ENCODE measurements around the gene IQGAP3. TPM values are rescaled to one million over a fixed set of nuclear protein-coding genes. Genes with fewer than 3 reads are reported as not detected.

The IQGAP3 gene
- total RNA-seq, 2 donors from 2014 or later: 13.6 to 57.9 TPM

DNA sequence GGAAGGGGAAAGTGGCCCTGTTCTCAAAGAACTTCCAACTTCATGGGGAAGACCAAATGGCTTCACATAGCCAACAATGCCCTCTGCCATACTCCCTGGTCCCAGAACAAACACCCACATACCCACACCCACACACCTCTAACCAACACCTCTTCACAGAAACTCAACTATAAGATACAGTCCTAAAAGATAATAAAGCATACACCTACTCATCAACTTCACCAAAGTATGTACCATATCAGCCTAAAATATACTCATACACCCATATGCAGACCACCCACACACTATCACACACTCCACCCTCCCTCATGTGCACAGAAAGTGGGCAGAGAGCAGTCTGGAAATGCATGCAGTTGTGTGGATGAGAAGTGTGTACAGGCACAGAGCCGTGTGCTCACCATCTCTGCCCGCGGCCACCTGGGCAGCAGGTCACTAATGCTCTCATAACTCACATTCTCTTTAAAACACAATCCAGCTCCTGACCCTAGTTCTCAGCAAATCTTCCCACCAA lies 27.7 kb downstream of the IQGAP3 start:
- intact Hi-C loops (cut with DNase I): no loop called here
- DNase-seq: no peak
- TF ChIP-seq, protein P1, sequence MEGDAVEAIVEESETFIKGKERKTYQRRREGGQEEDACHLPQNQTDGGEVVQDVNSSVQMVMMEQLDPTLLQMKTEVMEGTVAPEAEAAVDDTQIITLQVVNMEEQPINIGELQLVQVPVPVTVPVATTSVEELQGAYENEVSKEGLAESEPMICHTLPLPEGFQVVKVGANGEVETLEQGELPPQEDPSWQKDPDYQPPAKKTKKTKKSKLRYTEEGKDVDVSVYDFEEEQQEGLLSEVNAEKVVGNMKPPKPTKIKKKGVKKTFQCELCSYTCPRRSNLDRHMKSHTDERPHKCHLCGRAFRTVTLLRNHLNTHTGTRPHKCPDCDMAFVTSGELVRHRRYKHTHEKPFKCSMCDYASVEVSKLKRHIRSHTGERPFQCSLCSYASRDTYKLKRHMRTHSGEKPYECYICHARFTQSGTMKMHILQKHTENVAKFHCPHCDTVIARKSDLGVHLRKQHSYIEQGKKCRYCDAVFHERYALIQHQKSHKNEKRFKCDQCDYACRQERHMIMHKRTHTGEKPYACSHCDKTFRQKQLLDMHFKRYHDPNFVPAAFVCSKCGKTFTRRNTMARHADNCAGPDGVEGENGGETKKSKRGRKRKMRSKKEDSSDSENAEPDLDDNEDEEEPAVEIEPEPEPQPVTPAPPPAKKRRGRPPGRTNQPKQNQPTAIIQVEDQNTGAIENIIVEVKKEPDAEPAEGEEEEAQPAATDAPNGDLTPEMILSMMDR (IDR thresholded peaks at IDR 0.05): no peak

DNA sequence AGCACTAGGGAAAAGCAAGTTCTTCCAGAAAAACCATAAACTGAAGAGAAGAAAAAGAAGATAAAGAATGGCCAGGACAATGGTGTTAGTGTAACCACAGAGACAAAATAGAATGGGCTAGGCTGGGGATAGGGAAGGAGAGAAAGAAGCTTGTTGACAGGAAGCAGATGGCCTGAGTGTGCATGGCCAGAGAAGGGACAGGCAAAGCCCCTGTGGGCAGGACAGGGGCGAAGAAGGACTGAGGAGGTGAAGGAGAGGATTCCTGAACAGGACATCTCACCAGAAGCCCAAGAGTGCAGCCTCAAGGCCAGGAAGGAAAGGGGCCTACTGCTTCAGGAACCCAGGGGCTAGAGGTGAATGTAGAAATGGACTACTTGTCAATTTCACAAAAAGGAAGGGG lies 29.3 kb downstream of the IQGAP3 start:
- Histone ChIP-seq H3K9ac (ENCODE audit: low read depth in 2 of 2, low read length in 2 of 2) (no peak overlapping the region), H3K4me1 (no peaks in the 10 kb centered on the region), H3K27me3 (no peaks in the 10 kb centered on the region), H3K4me3 (no peak overlapping the region), H3K27ac (no peak overlapping the region), H3K36me3 (no peaks in the 10 kb centered on the region), H3K9me3 (no peaks in the 10 kb centered on the region)
- no peak for DNase-seq
- TF ChIP-seq, protein P1 (IDR thresholded peaks at IDR 0.05): no peak
- intact Hi-C loops (cut with DNase I): no loop called here

More for the DNA sequence above, 27.7 kb downstream of the IQGAP3 start:
- H3K4me3 ChIP-seq: no peak overlapping the region
- H3K9ac ChIP-seq (ENCODE audit: low read depth in 2 of 2, low read length in 2 of 2): no peak overlapping the region
- no peaks in the 10 kb centered on the region for H3K9me3 ChIP-seq
- H3K27ac ChIP-seq: no peak overlapping the region
- H3K36me3 ChIP-seq: no peaks in the 10 kb centered on the region
- H3K4me1 ChIP-seq: no peaks in the 10 kb centered on the region
- no peaks in the 10 kb centered on the region for H3K27me3 ChIP-seq

DNA sequence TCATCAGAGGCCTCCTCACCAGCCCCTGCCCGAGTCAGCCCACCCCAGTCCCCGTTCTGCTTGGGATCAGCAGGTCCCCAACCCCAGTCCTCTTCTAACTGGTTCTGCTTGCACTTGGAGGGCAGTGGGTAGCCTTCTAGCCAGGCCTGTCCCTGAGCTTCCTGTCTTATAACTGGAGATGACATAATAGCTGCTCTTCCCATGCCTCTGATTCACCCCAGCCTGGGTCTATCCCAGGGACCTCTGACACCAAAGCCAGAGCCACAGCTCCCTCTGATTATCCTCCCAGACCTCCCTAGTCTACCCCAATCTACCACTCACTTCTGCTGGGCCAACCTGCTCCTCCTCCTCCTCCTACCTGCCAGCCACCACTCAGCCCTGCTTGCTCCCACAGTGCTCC lies 31.4 kb downstream of the IQGAP3 start:
- H3K4me1 ChIP-seq: no peaks in the 10 kb centered on the region
- no peaks in the 10 kb centered on the region for H3K27me3 ChIP-seq
- H3K9ac ChIP-seq (ENCODE audit: low read depth in 2 of 2, low read length in 2 of 2): no peak overlapping the region
- DNase-seq: no peak
- no peaks in the 10 kb centered on the region for H3K9me3 ChIP-seq
- H3K36me3 ChIP-seq: no peaks in the 10 kb centered on the region
- intact Hi-C loops (cut with DNase I): no loop called here
- TF ChIP-seq, protein P1 (IDR thresholded peaks at IDR 0.05): no peak
- no peak overlapping the region for H3K27ac ChIP-seq
- H3K4me3 ChIP-seq: no peak overlapping the region

DNA sequence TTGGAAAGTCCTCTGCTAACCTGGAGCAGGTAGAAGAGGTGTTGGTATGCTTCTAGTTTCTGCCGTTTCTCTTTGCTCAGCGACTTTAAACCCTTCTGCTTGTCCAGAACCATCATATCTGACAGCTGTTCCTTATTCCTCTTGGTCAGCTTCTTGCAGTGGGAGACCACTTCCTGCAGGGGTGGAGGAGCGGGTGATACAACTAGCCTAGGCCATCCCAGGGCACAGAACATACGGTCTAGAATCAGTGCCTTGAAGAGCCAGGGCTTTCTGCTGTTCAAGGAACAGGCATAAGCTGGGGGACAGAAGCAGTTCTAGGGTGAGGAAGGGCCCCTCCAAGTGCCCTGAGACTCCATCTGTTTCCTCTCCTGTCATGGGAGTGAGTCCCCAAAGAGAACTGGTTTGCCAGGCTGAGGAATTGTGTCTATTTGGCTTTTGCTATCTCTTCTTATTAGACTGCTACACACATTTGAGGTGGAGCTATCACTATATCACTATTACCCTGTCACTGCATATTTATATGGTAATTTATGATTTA lies 32.5 kb downstream of the IQGAP3 start:
- intact Hi-C loops (cut with DNase I): no loop called here
- no peaks in the 10 kb centered on the region for H3K36me3 ChIP-seq

DNA sequence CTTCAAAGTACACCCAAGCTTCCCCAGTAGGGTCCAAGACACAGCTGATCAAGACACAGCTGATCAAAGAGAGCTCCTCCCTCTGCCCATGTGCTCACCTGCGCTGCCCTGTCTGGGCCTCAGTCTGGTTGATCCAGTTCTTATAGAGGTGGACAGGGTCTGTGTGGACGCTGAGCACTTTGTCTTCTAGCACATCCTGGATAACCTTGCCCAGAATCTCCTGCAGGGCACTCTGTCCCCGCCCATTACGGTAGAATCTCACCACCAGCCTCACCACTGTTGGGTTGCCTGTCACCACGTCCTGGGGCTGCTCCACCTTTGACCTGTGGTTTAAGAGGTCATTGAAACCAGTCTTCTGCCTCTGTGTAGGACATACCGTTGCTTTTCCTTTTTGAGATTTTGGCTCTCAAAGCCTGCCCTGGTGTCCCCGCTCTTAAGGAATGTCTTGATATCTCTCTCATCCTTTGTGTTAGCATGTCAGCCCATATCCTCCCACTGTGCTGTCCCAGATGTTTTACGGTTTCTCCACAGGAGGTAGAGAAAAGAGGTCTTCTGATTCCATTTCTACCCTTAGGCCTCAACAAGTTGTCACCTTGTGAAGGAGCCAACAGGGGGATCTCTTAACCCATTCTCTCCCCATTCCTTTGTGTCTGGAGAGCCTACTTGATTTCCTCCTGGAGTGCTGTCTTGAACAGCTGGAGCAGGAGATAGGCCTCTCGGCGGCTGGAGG lies 33.5 kb downstream of the IQGAP3 start:
- Histone ChIP-seq H3K36me3 (no peaks in the 10 kb centered on the region), H3K9me3 (no peaks in the 10 kb centered on the region), H3K27ac (no peak overlapping the region), H3K9ac (ENCODE audit: low read depth in 2 of 2, low read length in 2 of 2) (no peak overlapping the region), H3K4me1 (no peaks in the 10 kb centered on the region), H3K27me3 (no peaks in the 10 kb centered on the region), H3K4me3 (no peak overlapping the region)
- no peak for DNase-seq
- intact Hi-C loops (cut with DNase I): no loop called here
- TF ChIP-seq, protein P1 (IDR thresholded peaks at IDR 0.05): no peak

More for the DNA sequence above, 32.5 kb downstream of the IQGAP3 start:
- TF ChIP-seq, protein P1 (IDR thresholded peaks at IDR 0.05): no peak
- Histone ChIP-seq H3K9me3 (no peaks in the 10 kb centered on the region), H3K4me3 (no peak overlapping the region), H3K27ac (no peak overlapping the region), H3K4me1 (no peaks in the 10 kb centered on the region), H3K9ac (ENCODE audit: low read depth in 2 of 2, low read length in 2 of 2) (no peak overlapping the region), H3K27me3 (no peaks in the 10 kb centered on the region)
- no peak for DNase-seq
